HEK293T (cell line): ENCODE data around the gene VENTX.

Source experiments
- FOXK2 ChIP-seq: fragments of 450-650 bp; IDR thresholded peaks from 2 replicates; pipeline ENCODE4 v1.6.1; 2016; ENCODE audit warnings: mild to moderate bottlenecking
- SP1 ChIP-seq: fragments of 450-650 bp; IDR thresholded peaks from 2 replicates; pipeline ENCODE4 v1.6.1; 2017
- SUZ12 ChIP-seq: fragments of 450-650 bp; IDR thresholded peaks from 2 replicates; pipeline ENCODE4 v1.6.1; 2016; ENCODE audit warnings: mild to moderate bottlenecking
- TARDBP ChIP-seq: fragments of 450-650 bp; IDR thresholded peaks from 2 replicates; pipeline ENCODE4 v1.6.1; 2016

GRCh38 chr10:133187906-133188681 is 49.6 kb upstream of the VENTX start:
- TF ChIP-seq FOXK2 (no peak), SP1 (no peak), TARDBP (no peak), SUZ12 (no peak)
